ENCODE results near the gene DNA2.

The DNA2 gene

GRCh38 chr10:68397005-68397404 lies 74.8 kb downstream of the DNA2 start:
- no peak overlapping the region for H3K23ac ChIP-seq (ENCODE audit: low read length)
- H2BK5ac ChIP-seq (ENCODE audit: low read depth, low read length, poor library complexity), result no peak overlapping the region
- H3K27ac ChIP-seq (ENCODE audit: low read depth, low read length), result no peak overlapping the region
- no peak overlapping the region for H2BK12ac ChIP-seq (ENCODE audit: low read length)
- H2BK120ac ChIP-seq (ENCODE audit: insufficient read depth, low read length, poor library complexity), result no peak overlapping the region
- H3K4me3 ChIP-seq (ENCODE audit: low read depth, low read length), result no peak overlapping the region
- no peak overlapping the region for H2AFZ ChIP-seq (ENCODE audit: insufficient read depth, low read length, poor library complexity)
- no peak overlapping the region for H3K14ac ChIP-seq (ENCODE audit: low read length)
- no peak overlapping the region for H4K91ac ChIP-seq (ENCODE audit: low read depth, low read length)
- WGBS (ENCODE audit: extremely low coverage, insufficient coverage, insufficient read length), result no CpG with 5 or more reads among the region's 1 CpG
- H3K4me2 ChIP-seq (ENCODE audit: low read length), result no peak overlapping the region
- no peaks in the 10 kb centered on the region for H3K79me1 ChIP-seq (ENCODE audit: low read length)
- H3K9ac ChIP-seq (ENCODE audit: low read length), result no peak overlapping the region
- no peaks in the 10 kb centered on the region for H3K79me2 ChIP-seq (ENCODE audit: control insufficient read depth, insufficient read depth, low read length, poor library complexity)
- H3K9me3 ChIP-seq (ENCODE audit: insufficient read depth, low read depth, low read length), result no peaks in the 10 kb centered on the region
- no peak for DNase-seq
- no peak overlapping the region for H3K18ac ChIP-seq (ENCODE audit: low read length)
- H3K27me3 ChIP-seq (ENCODE audit: insufficient read depth, low read length), result no peaks in the 10 kb centered on the region
- no peak overlapping the region for H4K12ac ChIP-seq (ENCODE audit: low read depth, low read length)
- no peak overlapping the region for H4K8ac ChIP-seq (ENCODE audit: low read depth, low read length)
- H3K36me3 ChIP-seq (ENCODE audit: control insufficient read depth in 1 of 2, insufficient read depth in 2 of 2, low read length in 2 of 2), result peaks cover 9 to 17% of the 10 kb centered on the region in 2 experiments
- no peaks in the 10 kb centered on the region for H3K4me1 ChIP-seq (ENCODE audit: control insufficient read depth in 1 of 2, insufficient read depth in 2 of 2, low read length in 2 of 2)
- no peak overlapping the region for H2AK5ac ChIP-seq (ENCODE audit: low read length)
- no peak overlapping the region for H3K4ac ChIP-seq (ENCODE audit: low read depth, low read length)

GRCh38 chr10:68385740-68386139 lies 86.0 kb downstream of the DNA2 start:
- Histone ChIP-seq H3K9me3 (ENCODE audit: insufficient read depth, low read depth, low read length) (no peaks in the 10 kb centered on the region), H3K4me1 (ENCODE audit: control insufficient read depth in 1 of 2, insufficient read depth in 2 of 2, low read length in 2 of 2) (no peaks in the 10 kb centered on the region), H4K12ac (ENCODE audit: low read depth, low read length) (no peak overlapping the region), H3K23ac (ENCODE audit: low read length) (no peak overlapping the region), H4K91ac (ENCODE audit: low read depth, low read length) (no peak overlapping the region), H3K27me3 (ENCODE audit: insufficient read depth, low read length) (no peaks in the 10 kb centered on the region), H4K8ac (ENCODE audit: low read depth, low read length) (no peak overlapping the region), H2BK120ac (ENCODE audit: insufficient read depth, low read length, poor library complexity) (no peak overlapping the region), H2AFZ (ENCODE audit: insufficient read depth, low read length, poor library complexity) (no peak overlapping the region), H3K9ac (ENCODE audit: low read length) (no peak overlapping the region), H3K79me1 (ENCODE audit: low read length) (no peaks in the 10 kb centered on the region), H3K36me3 (ENCODE audit: control insufficient read depth in 1 of 2, insufficient read depth in 2 of 2, low read length in 2 of 2) (peaks cover 12 to 20% of the 10 kb centered on the region in 2 experiments), H3K79me2 (ENCODE audit: control insufficient read depth, insufficient read depth, low read length, poor library complexity) (no peaks in the 10 kb centered on the region), H3K14ac (ENCODE audit: low read length) (no peak overlapping the region), H3K4me2 (ENCODE audit: low read length) (no peak overlapping the region), H2AK5ac (ENCODE audit: low read length) (no peak overlapping the region), H2BK5ac (ENCODE audit: low read depth, low read length, poor library complexity) (no peak overlapping the region), H3K18ac (ENCODE audit: low read length) (no peak overlapping the region), H3K4ac (ENCODE audit: low read depth, low read length) (no peak overlapping the region), H3K4me3 (ENCODE audit: low read depth, low read length) (no peak overlapping the region), H3K27ac (ENCODE audit: low read depth, low read length) (no peak overlapping the region), H2BK12ac (ENCODE audit: low read length) (no peak overlapping the region)
- DNase-seq, result no peak
- WGBS (ENCODE audit: extremely low coverage, insufficient coverage, insufficient read length), result no CpG with 5 or more reads among the region's 2 CpGs

GRCh38 chr10:68371604-68372003 lies 100.2 kb downstream of the DNA2 start:
- Histone ChIP-seq H3K9me3 (ENCODE audit: insufficient read depth, low read depth, low read length) (peaks cover 5% of the 10 kb centered on the region), H3K27me3 (ENCODE audit: insufficient read depth, low read length) (no peaks in the 10 kb centered on the region), H2AK5ac (ENCODE audit: low read length) (no peak overlapping the region), H3K4ac (ENCODE audit: low read depth, low read length) (no peak overlapping the region), H3K14ac (ENCODE audit: low read length) (no peak overlapping the region), H3K18ac (ENCODE audit: low read length) (no peak overlapping the region), H3K79me2 (ENCODE audit: control insufficient read depth, insufficient read depth, low read length, poor library complexity) (no peaks in the 10 kb centered on the region), H2BK120ac (ENCODE audit: insufficient read depth, low read length, poor library complexity) (no peak overlapping the region), H4K12ac (ENCODE audit: low read depth, low read length) (no peak overlapping the region), H3K23ac (ENCODE audit: low read length) (no peak overlapping the region), H3K79me1 (ENCODE audit: low read length) (no peaks in the 10 kb centered on the region), H3K9ac (ENCODE audit: low read length) (no peak overlapping the region), H2AFZ (ENCODE audit: insufficient read depth, low read length, poor library complexity) (no peak overlapping the region), H3K4me2 (ENCODE audit: low read length) (no peak overlapping the region), H3K36me3 (ENCODE audit: control insufficient read depth in 1 of 2, insufficient read depth in 2 of 2, low read length in 2 of 2) (peaks cover 17 to 27% of the 10 kb centered on the region in 2 experiments), H3K4me3 (ENCODE audit: low read depth, low read length) (no peak overlapping the region), H3K4me1 (ENCODE audit: control insufficient read depth in 1 of 2, insufficient read depth in 2 of 2, low read length in 2 of 2) (no peaks in the 10 kb centered on the region), H2BK12ac (ENCODE audit: low read length) (no peak overlapping the region), H4K8ac (ENCODE audit: low read depth, low read length) (no peak overlapping the region), H3K27ac (ENCODE audit: low read depth, low read length) (no peak overlapping the region), H2BK5ac (ENCODE audit: low read depth, low read length, poor library complexity) (no peak overlapping the region), H4K91ac (ENCODE audit: low read depth, low read length) (no peak overlapping the region)
- no peak for DNase-seq
- no CpG with 5 or more reads among the region's 1 CpG for WGBS (ENCODE audit: extremely low coverage, insufficient coverage, insufficient read length)

GRCh38 chr10:68367121-68367520 lies 104.7 kb downstream of the DNA2 start:
- Histone ChIP-seq H3K4me1 (ENCODE audit: control insufficient read depth in 1 of 2, insufficient read depth in 2 of 2, low read length in 2 of 2) (peaks cover 0 to 2% of the 10 kb centered on the region in 2 experiments), H3K18ac (ENCODE audit: low read length) (no peak overlapping the region), H3K27ac (ENCODE audit: low read depth, low read length) (no peak overlapping the region), H3K23ac (ENCODE audit: low read length) (no peak overlapping the region), H3K36me3 (ENCODE audit: control insufficient read depth in 1 of 2, insufficient read depth in 2 of 2, low read length in 2 of 2) (peaks cover 13 to 26% of the 10 kb centered on the region in 2 experiments), H3K27me3 (ENCODE audit: insufficient read depth, low read length) (no peaks in the 10 kb centered on the region), H2AFZ (ENCODE audit: insufficient read depth, low read length, poor library complexity) (no peak overlapping the region), H2AK5ac (ENCODE audit: low read length) (no peak overlapping the region), H3K14ac (ENCODE audit: low read length) (no peak overlapping the region), H3K4me3 (ENCODE audit: low read depth, low read length) (no peak overlapping the region), H4K8ac (ENCODE audit: low read depth, low read length) (no peak overlapping the region), H2BK120ac (ENCODE audit: insufficient read depth, low read length, poor library complexity) (no peak overlapping the region), H4K91ac (ENCODE audit: low read depth, low read length) (no peak overlapping the region), H3K79me1 (ENCODE audit: low read length) (no peaks in the 10 kb centered on the region), H3K9me3 (ENCODE audit: insufficient read depth, low read depth, low read length) (peaks cover 2% of the 10 kb centered on the region), H3K4ac (ENCODE audit: low read depth, low read length) (no peak overlapping the region), H3K9ac (ENCODE audit: low read length) (no peak overlapping the region), H2BK12ac (ENCODE audit: low read length) (no peak overlapping the region), H3K79me2 (ENCODE audit: control insufficient read depth, insufficient read depth, low read length, poor library complexity) (no peaks in the 10 kb centered on the region), H4K12ac (ENCODE audit: low read depth, low read length) (no peak overlapping the region), H3K4me2 (ENCODE audit: low read length) (no peak overlapping the region), H2BK5ac (ENCODE audit: low read depth, low read length, poor library complexity) (no peak overlapping the region)
- peak in 1 of 2 donors; percentile 7 for DNase-seq
- no CpG with 5 or more reads among the region's 2 CpGs for WGBS (ENCODE audit: extremely low coverage, insufficient coverage, insufficient read length)

Measured in trophoblast cell (in vitro differentiated cells and primary cell).